Duodenal mucosa (tissue), 2 donors: ENCODE measurements around the gene ADAMTSL4.

Source experiments
- H3K27ac ChIP-seq: one replicate; pipeline ENCODE4 v1.7.0; 2013; ENCODE audit warnings: low read depth, low read length
- H3K27me3 ChIP-seq, 2 donors: one replicate each; pipeline ENCODE4 v1.7.0; 2013; ENCODE audit warnings: low read length in 2 of 2, control low read depth in 1 of 2; ENCODE audit not compliant: insufficient read depth in 2 of 2, control insufficient read depth in 1 of 2
- H3K36me3 ChIP-seq, 2 donors: one replicate each; pipeline ENCODE4 v1.7.0; 2013; ENCODE audit warnings: low read length in 2 of 2, control low read depth in 1 of 2; ENCODE audit not compliant: insufficient read depth in 2 of 2, control insufficient read depth in 1 of 2
- H3K4me1 ChIP-seq, 2 donors: one replicate each; pipeline ENCODE4 v1.7.0; 2013; ENCODE audit warnings: low read length in 2 of 2, control low read depth in 1 of 2; ENCODE audit not compliant: insufficient read depth in 2 of 2, control insufficient read depth in 1 of 2
- H3K4me3 ChIP-seq, 2 donors: one replicate each; pipeline ENCODE4 v1.7.0; 2013; ENCODE audit warnings: low read length in 2 of 2, low read depth in 1 of 2
- H3K9ac ChIP-seq, 2 donors: one replicate each; pipeline ENCODE4 v1.7.0; 2013; ENCODE audit warnings: low read length in 2 of 2, low read depth in 1 of 2
- H3K9me3 ChIP-seq, 2 donors: one replicate each; pipeline ENCODE4 v1.7.0; 2013; ENCODE audit warnings: low read length in 2 of 2, control low read depth in 1 of 2; ENCODE audit not compliant: control insufficient read depth in 1 of 2

ADAMTSL4 gene

GRCh38 chr1:150514913-150515327, 34.3 kb upstream of the ADAMTSL4 start:
- peaks cover 0 to 4% of the 10 kb centered on the region in 2 donors for H3K36me3 ChIP-seq
- peak overlapping the region; percentile 84 to 95 for H3K4me3 ChIP-seq
- peak overlapping the region; percentile 67 for H3K27ac ChIP-seq
- no peaks in the 10 kb centered on the region for H3K27me3 ChIP-seq
- H3K4me1 ChIP-seq: peaks cover 3 to 17% of the 10 kb centered on the region in 2 donors
- H3K9me3 ChIP-seq: no peaks in the 10 kb centered on the region
- peak overlapping the region; percentile 79 to 84 for H3K9ac ChIP-seq

- peak within 1 kb of the TSS; percentile 84 to 95 for H3K4me3 ChIP-seq
- peaks cover 3 to 17% of the 10 kb centered on the region in 2 donors for H3K4me1 ChIP-seq
- peak within 1 kb of the TSS; percentile 67 for H3K27ac ChIP-seq
- no peaks in the 10 kb centered on the region for H3K27me3 ChIP-seq
- H3K9me3 ChIP-seq: no peaks in the 10 kb centered on the region
- peak within 1 kb of the TSS; percentile 79 to 84 for H3K9ac ChIP-seq
- peaks cover 0 to 4% of the 10 kb centered on the region in 2 donors for H3K36me3 ChIP-seq
Measured at GRCh38 chr1:150515328-150516049, 33.7 kb upstream of the ADAMTSL4 start, which contains the start of gene FALEC. Gene FALEC (plus strand): TSS chr1:150515752.

- Histone ChIP-seq H3K4me1 (peaks cover 3 to 17% of the 10 kb centered on the region in 2 donors), H3K9ac (peak overlapping the region; percentile 69 to 84), H3K36me3 (peaks cover 0 to 4% of the 10 kb centered on the region in 2 donors), H3K4me3 (peak overlapping the region; percentile 84 to 95), H3K27ac (no peak overlapping the region), H3K9me3 (no peaks in the 10 kb centered on the region), H3K27me3 (no peaks in the 10 kb centered on the region)
Measured at GRCh38 chr1:150516050-150516591, 33.1 kb upstream of the ADAMTSL4 start.

- peaks cover 0 to 3% of the 10 kb centered on the region in 2 donors for H3K36me3 ChIP-seq
- no peak overlapping the region for H3K27ac ChIP-seq
- H3K4me3 ChIP-seq: peak overlapping the region; percentile 84 to 95
- peak overlapping the region in 1 of 2 donors; percentile 64 for H3K9ac ChIP-seq
- H3K9me3 ChIP-seq: no peaks in the 10 kb centered on the region
- H3K4me1 ChIP-seq: peaks cover 3 to 17% of the 10 kb centered on the region in 2 donors
- H3K27me3 ChIP-seq: no peaks in the 10 kb centered on the region
Measured at GRCh38 chr1:150516616-150517015, 32.6 kb upstream of the ADAMTSL4 start.

GRCh38 chr1:150521196-150521968, 27.8 kb upstream of the ADAMTSL4 start:
- no peak overlapping the region for H3K27ac ChIP-seq
- H3K27me3 ChIP-seq: no peaks in the 10 kb centered on the region
- H3K9me3 ChIP-seq: no peaks in the 10 kb centered on the region
- H3K36me3 ChIP-seq: no peaks in the 10 kb centered on the region
- no peak overlapping the region for H3K9ac ChIP-seq
- H3K4me3 ChIP-seq: no peak overlapping the region
- peaks cover 1 to 4% of the 10 kb centered on the region in 2 donors for H3K4me1 ChIP-seq

GRCh38 chr1:150525348-150525747, 23.9 kb upstream of the ADAMTSL4 start:
- peaks cover 7 to 9% of the 10 kb centered on the region in 2 donors for H3K4me1 ChIP-seq
- H3K36me3 ChIP-seq: no peaks in the 10 kb centered on the region
- H3K27ac ChIP-seq: no peak overlapping the region
- no peaks in the 10 kb centered on the region for H3K9me3 ChIP-seq
- no peaks in the 10 kb centered on the region for H3K27me3 ChIP-seq
- no peak overlapping the region for H3K9ac ChIP-seq
- no peak overlapping the region for H3K4me3 ChIP-seq

GRCh38 chr1:150528196-150528595, 21.0 kb upstream of the ADAMTSL4 start:
- Histone ChIP-seq H3K27me3 (no peaks in the 10 kb centered on the region), H3K4me3 (no peak overlapping the region), H3K27ac (no peak overlapping the region), H3K36me3 (no peaks in the 10 kb centered on the region), H3K9ac (no peak overlapping the region), H3K4me1 (peaks cover 17 to 22% of the 10 kb centered on the region in 2 donors), H3K9me3 (no peaks in the 10 kb centered on the region)

- H3K36me3 ChIP-seq: no peaks in the 10 kb centered on the region
- peak overlapping the region; percentile 66 for H3K27ac ChIP-seq
- H3K27me3 ChIP-seq: no peaks in the 10 kb centered on the region
- H3K9ac ChIP-seq: peak overlapping the region in 1 of 2 donors; percentile 52
- no peaks in the 10 kb centered on the region for H3K9me3 ChIP-seq
- peaks cover 21 to 25% of the 10 kb centered on the region in 2 donors for H3K4me1 ChIP-seq
- no peak overlapping the region for H3K4me3 ChIP-seq
Measured at GRCh38 chr1:150529017-150529416, 20.2 kb upstream of the ADAMTSL4 start.

- H3K27me3 ChIP-seq: no peaks in the 10 kb centered on the region
- H3K4me1 ChIP-seq: peaks cover 24 to 27% of the 10 kb centered on the region in 2 donors
- H3K4me3 ChIP-seq: no peak overlapping the region
- no peaks in the 10 kb centered on the region for H3K36me3 ChIP-seq
- H3K27ac ChIP-seq: no peak overlapping the region
- H3K9ac ChIP-seq: no peak overlapping the region
- no peaks in the 10 kb centered on the region for H3K9me3 ChIP-seq
Measured at GRCh38 chr1:150530491-150531159, 18.6 kb upstream of the ADAMTSL4 start.
